ENCODE data around the gene SCAMP4. TPM values are rescaled to one million over a fixed set of nuclear protein-coding genes. Genes with fewer than 3 reads are reported as not detected.

SCAMP4 gene
- total and polyA plus RNA-seq, 9 of the 15 experiments (the other 6 are each of a cell fraction or from before 2014, with no cell fraction given): 0.81 to 45.9 (median 12.8) TPM

GRCh38 chr19:1864480-1865171 lies 40.6 kb upstream of the SCAMP4 start:
- FAIRE-seq (no peak), DNase-seq (ENCODE audit: extremely low read depth in 1 of 4, low spot score in 3 of 4) (peak; percentile 79 to 91 (median 80)), ATAC-seq (peak; percentile 84)
- no peaks in the 10 kb centered on the region for H3K9me3 ChIP-seq (replicated peaks; ENCODE audit: control insufficient read depth, insufficient read depth, low read depth, low read length)
- H3K4me3 ChIP-seq: peak overlapping the region; percentile 75
- BruUV-seq (replicated peaks): TSS peak; percentile 92
- H3K4me2 ChIP-seq (ENCODE audit: insufficient read depth, low read length): peak overlapping the region; percentile 83
- ChIA-PET POLR2A (interaction anchor here (0.5 to 3.5 kb wide), 9 partner anchors 8 to 333 kb away, joined by 3 to 24 read pairs (median 3); partner anchors contain the start of gene ABHD17A), CTCF (ENCODE audit: low intra/inter-chr PET ratio) (no interaction called here)
- H2AFZ ChIP-seq (ENCODE audit: low read depth, low read length): peak overlapping the region; percentile 92
- H3K36me3 ChIP-seq (ENCODE audit: control insufficient read depth, insufficient read depth, low read length): no peaks in the 10 kb centered on the region; the same call in 2 of the 3 replicates
- peaks cover 5% of the 10 kb centered on the region for H3K9me1 ChIP-seq (ENCODE audit: control insufficient read depth, insufficient read depth, low read length)
- H3K9ac ChIP-seq (ENCODE audit: insufficient read depth in 1 of 2, low read depth in 2 of 2, low read length in 2 of 2): peak overlapping the region; percentile 94 to 97
- in situ Hi-C loops (cut with MboI) (no loop called here), intact Hi-C loops (cut with micrococcal nuclease) (no loop called here)
- H3K79me2 ChIP-seq (ENCODE audit: control insufficient read depth, insufficient read depth, low read length): peaks cover 50% of the 10 kb centered on the region
- no peaks in the 10 kb centered on the region for H3K27me3 ChIP-seq (ENCODE audit: control insufficient read depth in 2 of 2, insufficient read depth in 2 of 2, low read length in 2 of 2)
- H4K20me1 ChIP-seq (replicated peaks; ENCODE audit: control insufficient read depth, insufficient read depth, low read length): peaks cover 17% of the 10 kb centered on the region
- 5% methylated on average over 42 of the region's 52 CpGs for WGBS (ENCODE audit: insufficient coverage, low coverage, missing lambda C conversion rate)
- H3K4me1 ChIP-seq (replicated peaks in 1 of 2; ENCODE audit: control insufficient read depth in 2 of 2, insufficient read depth in 2 of 2, low read length in 2 of 2): peaks cover 33 to 73% of the 10 kb centered on the region in 2 experiments
- H3K27ac ChIP-seq (ENCODE audit: extremely low read depth, low read depth, low read length): peak overlapping the region; percentile 99
- peak; percentile 45 to 85 for TF ChIP-seq MAZ (CRISPR knock-in tag; conservative IDR thresholded peaks at IDR 0.05 in 1 of 2, IDR thresholded peaks at IDR 0.05 in 1 of 2)
- peak; percentile 74 for TF ChIP-seq HMGN3 (IDR thresholded peaks at IDR 0.05; ENCODE audit: borderline replicate concordance, extremely low read depth, insufficient read length, low read depth, low read length)
- 0 out of 2 replicates have a peak, but pooled peaks have one; percentile 17 for TF ChIP-seq FOXP4 (CRISPR knock-in tag; IDR thresholded peaks at IDR 0.05; ENCODE audit: borderline replicate concordance)
- no peak for TF ChIP-seq TCF3 (CRISPR knock-in tag; IDR thresholded peaks at IDR 0.05)
- peak; percentile 67 for TF ChIP-seq PHF8 (IDR thresholded peaks at IDR 0.05; ENCODE audit: borderline replicate concordance, low read length)
- TF ChIP-seq RBM15 (IDR thresholded peaks at IDR 0.05; ENCODE audit: insufficient read depth, low read length): no peak
- TF ChIP-seq CBFA2T2 (conservative IDR thresholded peaks at IDR 0.05): no peak
- TF ChIP-seq GABPA (tag; conservative IDR thresholded peaks at IDR 0.05; ENCODE audit: low read depth): peak; percentile 3; the same call in 1 of the 2 replicates
- peak; percentile 54 for TF ChIP-seq PML (IDR thresholded peaks at IDR 0.05; ENCODE audit: low read length)
- peak; percentile 65 for TF ChIP-seq KLF1 (tag; IDR thresholded peaks at IDR 0.05)
- peak; percentile 51 for TF ChIP-seq DACH1 (IDR thresholded peaks at IDR 0.05; ENCODE audit: partially characterized antibody)
- peak; percentile 78 for TF ChIP-seq KLF13 (tag; IDR thresholded peaks at IDR 0.05; ENCODE audit: borderline replicate concordance, low read depth)
- TF ChIP-seq RB1 (IDR thresholded peaks at IDR 0.05; ENCODE audit: low read depth): peak; percentile 78
- TF ChIP-seq U2AF2 (optimal IDR thresholded peaks at IDR 0.05; ENCODE audit: low read depth, low read length): no peak
- TF ChIP-seq PRMT5 (CRISPR knock-in tag; IDR thresholded peaks at IDR 0.05): no peak
- TF ChIP-seq PURB (CRISPR knock-in tag; IDR thresholded peaks at IDR 0.05; ENCODE audit: low read depth): no peak
- TF ChIP-seq SMAD4 (CRISPR knock-in tag; conservative IDR thresholded peaks at IDR 0.05): peak; percentile 35
- TF ChIP-seq ZNF75A (CRISPR knock-in tag; IDR thresholded peaks at IDR 0.05): no peak
- no peak for TF ChIP-seq CREB5 (CRISPR knock-in tag; IDR thresholded peaks at IDR 0.05)
- TF ChIP-seq RBFOX2 (IDR thresholded peaks at IDR 0.05; ENCODE audit: low read depth, low read length): peak; percentile 86

Data from K562 (cell line).